Left colon (tissue), 2 donors: Measurements from ENCODE around the gene BTC. TPM values are rescaled to one million over a fixed set of nuclear protein-coding genes. Genes with fewer than 3 reads are reported as not detected.
"Not testable (repeated sequence)": the region's sequence is repeated elsewhere in the genome, so short reads cannot be mapped to it uniquely, and the experiment has no call there.

Source experiments
- ATAC-seq: fragments of 200-7000 bp; cut with Tn5 transposase; one replicate; pipeline ENCODE4 v1.9.1; 2020; ENCODE audit warnings: mild to moderate bottlenecking, moderate library complexity
- DNase-seq, 2 donors: peaks; one replicate each; pipeline ENCODE4 v3.0.0-alpha.2; 2020
- intact Hi-C, 2 donors: fragments of 100-400 bp; cut with DNase I in 1 of 2; cut with micrococcal nuclease in 1 of 2; formaldehyde crosslinking; loops; one replicate each; pipeline versions ENCODE4 v1.11.2 to v1.14.0; 2022; cut with DNase I, micrococcal nuclease
- total RNA-seq, 2 donors: library from RNA; stranded (reverse); fragmentation: NEBNext Ultra II Directional; extraction: Animal tissue kit (Norgen Biotek cat#: 25700); gene quantifications; one replicate each; pipeline ENCODE4 v1.2.1, GENCODE V29; 2021
- donor health status: DM: no; HTN: no; CAD: no.
- donor health status: DM: yes; HTN: yes; CAD: no.

Gene BTC
- total RNA-seq, 2 donors from 2014 or later: 2.9 to 7.2 TPM

DNA sequence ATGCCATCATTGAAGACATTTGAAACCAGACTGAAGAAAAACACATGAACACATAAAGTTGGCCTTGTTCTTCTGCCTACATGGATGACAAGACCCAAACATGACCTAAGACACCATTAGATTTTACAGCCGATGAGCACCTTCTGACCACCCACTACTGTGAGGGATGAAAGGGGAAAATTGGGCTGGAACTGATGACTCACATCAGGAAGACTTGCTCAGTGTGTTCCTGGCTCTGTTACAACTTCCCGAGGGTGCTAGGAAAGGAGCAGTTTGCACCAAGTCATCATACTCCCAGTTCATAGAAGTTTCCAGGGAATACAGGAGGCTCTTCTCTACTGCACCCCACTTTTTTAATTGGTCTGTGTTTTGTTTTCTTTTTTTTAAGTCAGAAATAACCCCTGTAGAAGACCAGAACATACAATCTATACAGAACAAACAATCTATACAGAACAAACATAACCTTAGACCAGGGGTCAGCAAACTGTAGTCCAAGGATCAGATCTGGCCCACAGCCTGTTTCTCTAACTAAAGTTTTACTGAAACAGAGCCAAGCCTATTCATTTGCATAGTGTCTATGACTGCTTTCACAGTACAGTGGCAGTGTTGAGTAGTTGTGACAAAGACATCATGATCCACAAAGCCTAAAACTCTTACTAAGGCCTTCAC, 25.3 kb downstream of the BTC start:
- ATAC-seq (peak; percentile 96), DNase-seq (no peak)
- intact Hi-C loops: no loop called here

DNA sequence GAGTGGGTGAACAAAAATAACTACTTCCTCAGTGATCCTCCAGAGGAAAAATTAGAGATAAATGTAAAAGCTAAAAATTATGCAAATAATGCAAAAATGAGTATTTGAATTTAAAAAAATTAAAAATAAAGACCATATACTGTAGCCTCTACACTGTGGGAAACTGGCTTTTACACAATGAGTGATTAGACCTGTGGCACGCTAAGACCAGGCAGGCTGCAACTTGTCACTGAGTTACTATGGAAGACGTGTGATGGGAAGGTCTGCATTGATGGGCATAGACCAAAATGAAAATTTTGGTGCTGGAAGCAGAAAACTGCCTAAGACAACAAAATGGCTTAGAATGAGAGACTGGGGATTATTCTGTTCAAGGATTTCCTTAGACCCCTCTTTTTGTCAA, 30.2 kb downstream of the BTC start:
- intact Hi-C loops: no loop called here
- DNase-seq (no peak), ATAC-seq (no peak)

DNA sequence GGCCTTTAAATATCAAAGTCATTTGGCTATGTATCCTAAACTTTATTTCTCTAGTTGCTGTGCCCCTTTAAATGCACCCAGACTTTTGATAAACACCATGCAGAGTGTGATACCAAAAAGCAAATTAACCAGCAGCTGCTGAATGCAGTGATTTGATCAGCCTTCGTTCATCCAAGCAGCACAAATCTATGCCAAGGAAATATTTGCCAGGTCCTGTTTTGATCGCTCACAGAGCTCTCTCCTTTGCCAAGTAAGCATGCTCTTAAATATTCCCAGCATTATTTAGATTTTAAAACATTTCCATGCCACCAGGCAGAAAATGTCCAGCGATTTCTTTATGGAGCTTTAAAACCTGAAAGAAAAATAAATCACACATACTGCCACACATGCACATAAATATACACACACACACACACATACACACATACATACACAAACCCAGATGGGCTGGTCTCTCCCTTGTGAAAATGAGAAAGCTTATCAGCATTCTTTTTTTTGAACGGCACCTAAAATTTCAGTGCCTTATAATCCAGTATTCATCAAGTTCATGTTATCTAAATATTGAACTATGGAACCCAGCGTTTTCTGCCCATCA, 35.7 kb downstream of the BTC start:
- ATAC-seq (no peak), DNase-seq (no peak)
- intact Hi-C loops: no loop called here

DNA sequence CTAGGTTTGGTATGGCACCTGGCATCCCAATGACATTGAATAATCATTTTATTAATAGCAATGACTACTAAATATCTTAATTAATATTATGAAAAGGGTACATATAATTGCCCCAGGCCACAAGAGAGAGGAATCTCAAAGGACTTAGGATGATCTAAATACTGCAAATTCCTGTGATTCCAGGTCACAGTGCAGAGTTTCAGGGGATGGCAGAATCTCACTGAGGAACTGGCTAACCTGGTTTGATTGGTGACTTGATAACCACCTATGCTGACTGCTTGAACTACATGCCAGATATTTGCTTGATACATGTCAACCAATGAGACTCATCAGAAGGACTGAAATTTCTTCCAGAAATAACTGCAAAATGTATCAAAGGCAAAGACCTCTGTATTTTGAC, 37.2 kb downstream of the BTC start:
- intact Hi-C loops: no loop called here
- no peak for DNase-seq
- no peak for ATAC-seq

DNA sequence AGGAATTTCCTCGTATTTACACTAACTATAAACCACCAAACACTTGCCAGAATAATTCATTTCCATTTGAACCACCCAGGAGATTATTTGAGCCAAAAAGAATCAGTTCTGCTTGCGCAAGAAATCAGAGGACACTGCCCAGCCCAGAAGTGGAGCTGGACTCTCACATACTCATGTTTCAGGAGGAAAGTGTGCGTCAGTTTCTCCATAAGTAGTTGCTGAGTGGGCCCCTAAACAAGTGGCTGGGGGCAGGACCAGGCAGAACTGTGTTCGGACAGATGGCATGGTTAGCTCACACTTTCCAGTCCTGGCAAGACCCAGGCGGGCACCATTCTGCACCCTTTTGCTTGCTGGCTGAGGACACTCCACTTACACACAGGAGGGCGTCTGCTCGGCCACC, 38.8 kb downstream of the BTC start:
- DNase-seq (peak in 1 of 2 donors; percentile 5), ATAC-seq (no peak)
- intact Hi-C loops: no loop called here

DNA sequence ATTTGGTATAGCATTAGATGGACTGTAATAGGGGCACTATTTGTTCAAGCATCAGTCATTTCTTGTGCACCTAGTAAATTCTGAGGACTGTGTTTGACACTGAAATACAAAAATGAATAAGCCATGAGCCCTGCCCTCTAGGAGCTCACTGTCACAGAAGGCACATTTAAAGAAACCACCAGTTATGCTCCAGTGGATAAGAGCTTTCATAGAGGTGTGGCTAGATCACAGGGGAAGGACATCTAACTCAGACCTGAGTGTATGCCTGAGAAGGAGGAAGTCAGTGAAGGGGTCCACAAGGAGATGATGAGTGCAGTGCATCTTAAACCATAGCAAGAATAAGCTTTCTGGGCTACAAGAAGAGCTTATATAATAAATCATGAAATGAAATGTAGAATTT, 40.1 kb downstream of the BTC start:
- intact Hi-C loops: no loop called here
- ATAC-seq: no peak

DNA sequence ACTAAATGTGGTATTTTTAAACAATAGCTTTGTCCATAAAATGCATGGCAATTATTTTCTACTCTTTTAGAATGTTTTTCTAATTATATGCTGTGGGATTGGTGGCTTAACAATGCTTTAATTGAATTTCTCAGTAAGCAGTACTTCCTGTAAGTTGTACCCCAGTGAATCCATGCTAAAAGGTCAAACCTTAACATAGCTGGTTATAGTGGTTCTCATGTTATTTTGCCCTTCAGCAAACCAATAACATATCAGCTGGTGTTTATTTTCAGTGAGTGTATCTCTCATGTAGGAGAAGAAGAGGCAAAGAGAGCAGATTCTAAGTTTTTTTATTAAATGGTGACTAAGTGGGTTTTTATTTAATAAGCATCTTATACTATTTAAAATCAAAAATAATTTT, 41.5 kb downstream of the BTC start:
- intact Hi-C loops: no loop called here
- no peak for ATAC-seq
- no peak for DNase-seq

More for the DNA sequence above, 40.1 kb downstream of the BTC start:
- no peak for DNase-seq

DNA sequence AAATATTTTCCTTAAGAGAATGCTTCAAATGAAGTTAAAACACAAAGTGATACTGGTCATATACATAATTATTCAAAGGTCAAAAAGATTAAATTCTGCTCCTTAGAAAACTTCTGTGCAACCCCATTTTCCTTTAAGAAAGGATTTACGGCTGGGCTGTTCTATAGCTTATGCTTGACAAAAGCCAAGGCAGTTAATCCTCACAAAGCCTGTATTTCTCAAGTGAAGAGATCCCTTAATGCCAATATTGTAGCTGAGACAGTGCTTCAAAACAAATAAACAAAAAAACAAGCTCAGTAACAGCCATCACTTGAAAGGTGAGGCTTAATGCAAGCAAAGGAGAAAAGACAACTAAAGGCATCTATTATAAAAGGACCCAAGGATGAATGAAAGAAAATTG, 42.5 kb downstream of the BTC start:
- intact Hi-C loops: no loop called here
- no peak for DNase-seq
- no peak for ATAC-seq

DNA sequence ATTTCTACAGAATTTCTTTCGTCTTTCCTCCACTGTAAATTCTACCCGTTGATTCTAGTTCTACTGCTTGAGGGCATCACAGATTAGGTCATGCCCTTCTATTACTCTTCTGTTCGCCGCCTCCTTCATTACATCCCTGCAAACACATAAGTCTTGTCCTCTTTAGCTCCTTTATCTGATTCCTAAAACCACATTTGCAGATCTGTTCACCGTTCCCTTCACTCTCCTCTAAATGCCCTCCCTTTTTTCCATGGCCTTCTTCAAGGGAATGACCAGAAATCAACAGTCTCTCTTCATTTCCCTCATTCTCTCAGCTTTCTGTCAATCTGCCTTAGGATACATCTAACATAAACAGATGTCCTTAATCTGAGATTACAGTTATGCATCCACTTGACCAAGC, 43.1 kb downstream of the BTC start:
- ATAC-seq (no peak), DNase-seq (no peak)
- intact Hi-C loops: no loop called here

DNA sequence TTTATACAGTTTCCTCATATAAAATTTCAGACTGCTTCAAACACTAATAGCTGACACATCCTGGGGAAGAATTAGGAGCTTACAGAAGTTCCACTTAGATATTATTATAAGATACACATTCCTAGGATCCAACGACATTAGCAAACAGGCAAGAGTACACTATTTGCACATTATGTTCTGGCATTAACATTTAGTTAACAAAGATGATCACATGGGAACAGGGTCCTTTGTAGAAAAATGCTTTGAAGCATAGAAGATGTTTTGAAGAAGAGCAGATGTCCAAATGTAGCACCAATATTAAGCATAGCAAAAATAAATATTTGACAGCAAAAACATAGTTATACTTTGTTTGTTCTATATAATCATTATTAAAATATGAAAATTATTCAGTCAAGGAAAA, 52.1 kb downstream of the BTC start:
- intact Hi-C loops: no loop called here
- ATAC-seq: no peak
- no peak for DNase-seq

DNA sequence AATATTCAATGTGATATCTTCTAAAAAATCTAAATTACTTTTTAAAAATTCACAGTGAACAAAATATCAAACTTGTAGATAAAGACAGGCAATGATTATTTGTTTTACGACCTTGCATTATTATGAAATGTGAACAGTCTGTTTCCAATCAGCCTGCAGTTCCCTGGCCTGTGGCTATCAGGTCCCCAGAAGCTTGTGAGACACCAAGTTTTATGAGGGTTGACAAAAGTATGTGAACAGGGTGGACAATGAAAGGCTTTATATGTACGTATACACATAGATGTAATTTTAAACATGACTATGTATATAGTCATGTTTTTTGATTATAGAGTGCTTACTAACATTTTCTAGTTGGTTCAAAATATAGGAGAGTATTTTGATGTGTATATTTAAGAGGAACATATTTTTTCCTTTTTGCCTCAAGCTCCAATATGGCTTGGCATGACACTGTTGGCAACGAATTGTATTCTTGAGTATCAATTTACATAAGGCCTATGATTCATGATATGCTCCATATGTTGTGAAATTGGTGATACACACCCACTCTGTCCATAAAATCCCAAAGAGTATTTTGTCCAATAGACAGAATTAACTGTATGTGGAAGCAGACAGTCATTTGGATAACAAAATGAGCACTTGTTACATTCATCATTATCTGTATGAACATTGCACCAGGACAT, 55.7 kb downstream of the BTC start:
- DNase-seq: no peak

DNA sequence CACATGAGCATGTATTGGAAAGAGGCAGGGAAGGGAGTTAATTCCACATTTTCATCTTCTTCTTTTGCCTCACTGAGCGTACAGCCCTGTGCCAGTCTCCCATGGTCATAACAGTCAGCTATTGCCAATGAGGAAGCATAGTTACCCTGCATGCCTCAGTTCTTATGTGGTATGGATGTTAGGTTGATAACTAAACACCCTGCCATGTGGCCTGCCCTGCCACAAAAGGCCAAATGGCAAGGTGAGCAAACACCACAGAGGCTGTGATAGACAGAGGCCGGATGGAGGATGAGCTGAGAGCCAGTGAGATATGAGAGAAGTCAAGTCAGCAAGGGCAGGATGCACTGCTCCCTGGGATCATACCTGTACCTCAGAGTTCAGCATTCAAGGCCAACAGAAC, 59.3 kb downstream of the BTC start:
- intact Hi-C loops: no loop called here
- DNase-seq (no peak), ATAC-seq (no peak)

More for the DNA sequence above, 55.7 kb downstream of the BTC start:
- intact Hi-C loops: no loop called here
- ATAC-seq: peak; percentile 51

DNA sequence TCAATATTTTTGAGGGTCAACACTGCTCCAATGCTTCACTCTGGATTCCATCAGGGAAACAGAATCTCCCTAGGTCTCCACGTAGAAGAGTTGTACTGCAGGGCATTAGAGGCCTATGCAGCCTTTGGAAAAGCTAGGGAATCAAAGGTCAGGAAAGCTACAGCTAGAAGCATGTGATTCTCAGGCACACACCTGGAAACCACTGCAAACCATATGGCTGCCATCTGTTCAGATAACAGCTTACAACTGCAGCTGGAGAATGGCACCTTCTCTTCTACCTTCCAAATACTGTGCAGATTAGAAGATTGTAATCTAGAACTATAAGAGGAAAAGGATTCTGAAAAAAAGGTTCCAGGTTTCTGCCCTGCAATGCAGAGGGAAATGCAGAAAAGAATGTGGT, 60.6 kb downstream of the BTC start:
- intact Hi-C loops: no loop called here
- DNase-seq (peak; percentile 22 to 35), ATAC-seq (peak; percentile 86)

DNA sequence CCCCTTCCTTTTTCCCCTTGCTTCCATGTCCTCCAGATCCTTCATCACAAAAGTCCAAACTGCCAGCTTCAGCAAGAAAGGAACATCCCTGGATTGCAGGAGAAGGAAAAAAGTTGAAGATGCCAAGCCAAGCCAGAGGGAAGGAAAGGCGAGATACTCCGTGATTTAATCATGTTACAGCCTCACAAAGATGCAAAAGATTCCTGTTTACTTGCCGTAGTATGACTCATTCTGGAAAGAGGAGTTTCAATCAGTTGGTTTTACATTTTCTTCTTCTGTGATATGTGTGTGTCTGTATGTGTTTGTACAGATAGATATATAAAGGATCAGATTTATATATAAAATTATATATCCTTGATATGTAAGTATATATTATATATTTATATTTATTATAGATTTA, 69.3 kb downstream of the BTC start:
- ATAC-seq (no peak), DNase-seq (no peak)
- intact Hi-C loops: no loop called here

DNA sequence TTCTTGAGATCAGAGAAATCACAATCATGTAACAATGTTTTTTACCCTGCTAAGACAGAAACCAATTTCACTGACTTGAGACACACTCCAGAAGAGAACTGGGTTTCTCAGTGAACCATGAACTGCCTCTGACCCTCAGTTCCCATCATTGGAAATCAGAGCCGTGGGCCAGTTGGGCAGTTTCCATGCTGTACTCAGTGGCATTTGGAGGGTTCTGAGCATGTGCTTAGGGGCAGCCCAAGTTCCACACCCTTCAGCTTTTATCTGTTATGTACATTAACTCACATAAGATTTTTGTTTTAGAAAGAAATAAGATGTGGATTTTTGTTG, 77.9 kb downstream of the BTC start:
- intact Hi-C loops: no loop called here
- ATAC-seq (no peak), DNase-seq (no peak)

DNA sequence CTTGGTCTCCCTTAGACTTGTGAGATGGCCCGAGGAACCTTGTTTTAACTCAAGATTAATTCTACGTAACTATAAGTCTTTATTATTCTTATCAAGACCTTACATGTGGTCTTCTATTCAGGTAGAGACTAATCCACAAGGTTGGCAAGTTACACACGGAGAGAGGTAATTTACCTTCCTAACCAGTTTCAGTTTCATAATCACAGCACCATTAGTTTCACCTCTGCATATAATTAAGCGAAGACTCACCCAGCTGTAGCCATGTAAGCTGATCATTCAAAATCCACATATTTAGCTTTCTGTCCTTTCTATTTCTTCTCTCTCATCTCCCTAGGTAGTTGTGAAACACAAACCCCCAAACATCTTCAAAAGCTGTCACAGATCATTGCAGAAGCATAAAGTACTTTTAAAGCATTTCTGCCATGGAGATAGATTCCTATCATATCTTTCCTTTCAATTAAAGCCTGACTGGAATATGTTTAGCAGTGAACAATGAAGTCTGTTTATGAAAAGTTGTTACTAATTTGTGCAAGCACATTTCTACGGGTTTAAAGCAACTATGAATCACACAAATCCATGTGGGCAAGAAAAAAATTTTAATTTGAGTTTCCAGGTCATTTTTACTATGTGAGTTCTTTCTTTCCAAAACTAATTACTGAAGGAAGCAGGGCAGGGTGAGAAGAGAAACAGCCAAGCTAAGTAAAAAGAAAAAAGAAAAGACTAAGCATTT, 78.5 kb downstream of the BTC start:
- intact Hi-C loops: no loop called here
- no peak for DNase-seq
- ATAC-seq: peak; percentile 74

DNA sequence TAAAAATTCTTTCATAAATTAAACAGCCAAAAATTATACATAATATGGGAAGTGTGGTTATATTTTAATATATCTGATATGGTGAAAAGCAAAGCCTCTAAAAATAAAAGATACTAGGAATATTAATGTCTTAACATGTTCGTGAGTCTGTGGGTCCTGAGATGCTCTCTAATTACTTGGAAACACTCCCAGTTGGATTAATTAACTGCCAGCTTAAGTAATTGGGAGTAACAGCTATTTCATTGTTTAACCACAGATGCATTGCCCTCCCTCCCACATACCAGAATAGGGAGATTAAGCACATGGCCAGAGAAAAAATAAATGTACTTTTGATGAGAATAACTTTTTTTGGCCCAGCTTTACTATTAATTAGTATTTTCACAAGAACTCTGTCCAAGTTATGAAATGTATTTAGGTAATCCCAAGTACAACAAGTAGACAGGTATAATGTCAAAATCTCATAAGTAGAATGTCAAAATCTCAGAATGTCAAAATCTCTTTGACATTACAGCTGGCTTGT, 79.7 kb downstream of the BTC start:
- DNase-seq: no peak
- intact Hi-C loops: no loop called here
- ATAC-seq: no peak

DNA sequence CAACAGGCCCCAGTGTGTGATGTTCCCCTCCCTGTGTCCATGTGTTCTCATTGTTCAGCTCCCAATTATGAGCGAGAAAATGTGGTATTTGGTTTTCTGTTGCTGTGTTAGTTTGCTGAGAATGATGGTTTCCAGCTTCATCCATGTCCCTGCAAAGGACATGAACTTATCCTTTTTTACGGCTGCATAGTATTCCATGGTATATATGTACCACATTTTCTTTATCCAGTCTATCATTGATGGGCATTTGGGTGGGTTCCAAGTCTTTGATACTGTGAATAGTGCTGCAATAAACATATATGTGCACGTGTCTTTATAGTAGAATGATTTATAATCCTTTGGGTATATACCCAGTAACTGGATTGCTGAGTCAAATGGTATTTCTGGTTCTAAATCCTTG, 86.2 kb downstream of the BTC start:
- ATAC-seq, DNase-seq, intact Hi-C loops: not testable (repeated sequence)
